HepG2 (cell line): ENCODE measurements around the gene FHIT.

Experiments used
- ARID2 ChIP-seq: sonication (generic); formaldehyde crosslinking; IDR thresholded peaks from 2 replicates; pipeline ENCODE4 v1.8.1; 2022; ENCODE audit warnings: mild to moderate bottlenecking, missing genetic modification reagents, borderline replicate concordance
- ASH2L ChIP-seq: fragments of 300-600, 200-600 bp; sonication (generic); IDR thresholded peaks from 2 replicates; pipeline ENCODE4 v1.7.0; 2017; ENCODE audit warnings: low read depth, mild to moderate bottlenecking, moderate library complexity, mixed read lengths, low read length; ENCODE audit not compliant: insufficient read length
- CTCF ChIP-seq: sonication (generic); formaldehyde crosslinking; IDR thresholded peaks from 2 replicates; pipeline ENCODE4 v1.5.0; 2020; ENCODE audit warnings: mild to moderate bottlenecking, missing genetic modification reagents, moderate library complexity
- HNF4A ChIP-seq: sonication (generic); formaldehyde crosslinking; IDR thresholded peaks from 2 replicates; pipeline ENCODE4 v1.4.0; 2020; ENCODE audit warnings: missing genetic modification reagents
- MEIS1 ChIP-seq: sonication (generic); formaldehyde crosslinking; IDR thresholded peaks from 2 replicates; pipeline ENCODE4 v1.9.0; 2021; ENCODE audit warnings: mild to moderate bottlenecking, missing genetic modification reagents, moderate library complexity, borderline replicate concordance
- PAX8 ChIP-seq: sonication (generic); formaldehyde crosslinking; IDR thresholded peaks from 2 replicates; pipeline ENCODE4 v1.8.0; 2022; ENCODE audit warnings: mild to moderate bottlenecking, missing genetic modification reagents, borderline replicate concordance
- REST ChIP-seq, 2 experiments: IDR thresholded peaks; 2 replicates each; pipeline ENCODE4 v1.6.1; 2011 to 2012; ENCODE audit warnings: low read length in 2 of 2, borderline replicate concordance in 1 of 2, low read depth in 1 of 2, mild to moderate bottlenecking in 1 of 2, moderate library complexity in 1 of 2

GRCh38 chr3:61300786-61301185 is 49.5 kb upstream of the FHIT start:
- TF ChIP-seq CTCF (CRISPR knock-in tag) (no peak), ASH2L (no peak), REST (IDR thresholded peaks at IDR 0.05; ENCODE audit: borderline replicate concordance in 1 of 2, low read depth in 1 of 2, low read length in 2 of 2) (no peak), MEIS1 (CRISPR knock-in tag) (no peak), PAX8 (CRISPR knock-in tag) (no peak), HNF4A (no peak), ARID2 (no peak)
